NCI-H2107 treated with DMSO at 0.1 percent for 48 hours (cell line): ENCODE results near the gene AARS2.

ENCODE experiments used
- DNase-seq: peaks from one replicate; lab custom pipeline; 2025; ENCODE audit not compliant: unreplicated experiment; lab: John Stamatoyannopoulos, UW

The AARS2 gene

DNA sequence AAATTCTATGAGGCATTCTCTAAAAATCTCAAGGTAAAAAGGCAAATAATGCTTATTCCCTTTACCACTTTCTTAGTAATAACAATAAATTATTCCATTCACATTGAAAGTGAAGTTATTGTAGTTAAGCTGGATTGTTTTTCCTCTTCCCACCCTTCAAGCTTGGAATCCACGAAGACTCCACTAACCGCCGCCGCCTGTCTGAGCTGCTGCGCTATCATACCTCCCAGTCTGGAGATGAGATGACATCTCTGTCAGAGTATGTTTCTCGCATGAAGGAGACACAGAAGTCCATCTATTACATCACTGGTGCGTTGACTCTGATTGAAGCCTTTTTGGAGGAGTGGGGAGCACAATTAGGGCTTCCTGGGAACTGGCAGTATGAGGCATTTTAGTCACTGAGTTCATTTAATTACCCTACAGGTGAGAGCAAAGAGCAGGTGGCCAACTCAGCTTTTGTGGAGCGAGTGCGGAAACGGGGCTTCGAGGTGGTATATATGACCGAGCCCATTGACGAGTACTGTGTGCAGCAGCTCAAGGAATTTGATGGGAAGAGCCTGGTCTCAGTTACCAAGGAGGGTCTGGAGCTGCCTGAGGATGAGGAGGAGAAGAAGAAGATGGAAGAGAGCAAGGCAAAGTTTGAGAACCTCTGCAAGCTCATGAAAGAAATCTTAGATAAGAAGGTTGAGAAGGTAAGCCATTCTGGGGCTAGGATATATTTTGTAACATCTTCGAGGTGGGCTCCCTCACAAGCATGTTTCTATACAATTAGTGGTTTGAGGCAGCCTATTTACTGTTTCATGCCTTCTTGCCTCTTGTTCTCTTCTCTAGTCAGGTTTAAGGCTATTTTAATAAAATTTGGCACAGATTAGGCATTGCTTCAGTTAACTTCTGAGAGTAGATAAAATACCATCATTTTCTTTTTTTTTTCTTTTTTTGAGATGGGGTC, 61.3 kb downstream of the AARS2 start:
- DNase-seq: no peak

DNA sequence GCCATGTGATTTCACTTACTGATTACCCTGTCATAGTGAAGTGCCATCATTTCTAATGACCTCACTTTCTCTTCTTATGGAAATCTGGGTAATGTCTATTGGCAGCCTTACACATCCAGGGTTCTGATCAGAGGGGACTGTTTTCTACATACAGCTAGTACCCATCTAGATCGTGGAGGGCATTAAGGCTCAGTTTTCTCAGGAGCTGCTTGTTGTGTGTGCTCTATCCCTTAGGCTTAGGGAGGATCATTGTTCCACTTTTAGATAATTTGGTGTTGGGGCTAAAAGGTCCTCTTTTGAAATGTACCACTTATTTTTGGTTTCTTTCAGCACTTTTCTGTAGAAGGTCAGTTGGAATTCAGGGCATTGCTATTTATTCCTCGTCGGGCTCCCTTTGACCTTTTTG, 62.4 kb downstream of the AARS2 start:
- DNase-seq: no peak

- no peak for DNase-seq
Measured at GRCh38 chr6:44250067-44250717, 63.0 kb downstream of the AARS2 start.
